Activated effector memory CD4-positive, alpha-beta T cell treated with Interleukin-2 at 50 U/mL for 16 hours (primary cell): ENCODE results near the gene FBXO5.
"Not testable (repeated sequence)": the region's sequence is repeated elsewhere in the genome, so short reads cannot be mapped to it uniquely, and the experiment has no call there.

Source experiments
- DNase-seq: peaks from one replicate; pipeline ENCODE4 v3.0.0-alpha.2; 2020

FBXO5 gene

GRCh38 chr6:152985300-152985699 is 2.5 kb upstream of the FBXO5 start:
- not testable (repeated sequence) for DNase-seq

DNA sequence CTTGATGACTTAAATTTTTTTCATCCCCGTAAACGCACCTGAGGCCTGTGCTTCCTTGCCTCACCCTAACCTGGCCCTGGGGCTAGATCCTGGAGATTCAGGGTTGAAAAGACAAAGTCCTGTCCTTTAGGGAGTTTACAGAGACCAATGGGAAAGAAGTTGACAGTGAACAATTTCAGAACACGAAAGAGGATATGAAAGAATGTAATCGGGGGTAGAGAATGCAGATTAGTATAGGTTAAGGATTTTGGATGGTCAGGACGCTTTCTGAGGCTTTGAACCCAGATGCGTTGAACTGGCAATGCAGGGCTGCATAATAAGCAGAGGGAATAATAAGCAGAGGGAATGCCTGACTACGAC is 1.7 kb upstream of the FBXO5 start:
- DNase-seq = no peak

DNA sequence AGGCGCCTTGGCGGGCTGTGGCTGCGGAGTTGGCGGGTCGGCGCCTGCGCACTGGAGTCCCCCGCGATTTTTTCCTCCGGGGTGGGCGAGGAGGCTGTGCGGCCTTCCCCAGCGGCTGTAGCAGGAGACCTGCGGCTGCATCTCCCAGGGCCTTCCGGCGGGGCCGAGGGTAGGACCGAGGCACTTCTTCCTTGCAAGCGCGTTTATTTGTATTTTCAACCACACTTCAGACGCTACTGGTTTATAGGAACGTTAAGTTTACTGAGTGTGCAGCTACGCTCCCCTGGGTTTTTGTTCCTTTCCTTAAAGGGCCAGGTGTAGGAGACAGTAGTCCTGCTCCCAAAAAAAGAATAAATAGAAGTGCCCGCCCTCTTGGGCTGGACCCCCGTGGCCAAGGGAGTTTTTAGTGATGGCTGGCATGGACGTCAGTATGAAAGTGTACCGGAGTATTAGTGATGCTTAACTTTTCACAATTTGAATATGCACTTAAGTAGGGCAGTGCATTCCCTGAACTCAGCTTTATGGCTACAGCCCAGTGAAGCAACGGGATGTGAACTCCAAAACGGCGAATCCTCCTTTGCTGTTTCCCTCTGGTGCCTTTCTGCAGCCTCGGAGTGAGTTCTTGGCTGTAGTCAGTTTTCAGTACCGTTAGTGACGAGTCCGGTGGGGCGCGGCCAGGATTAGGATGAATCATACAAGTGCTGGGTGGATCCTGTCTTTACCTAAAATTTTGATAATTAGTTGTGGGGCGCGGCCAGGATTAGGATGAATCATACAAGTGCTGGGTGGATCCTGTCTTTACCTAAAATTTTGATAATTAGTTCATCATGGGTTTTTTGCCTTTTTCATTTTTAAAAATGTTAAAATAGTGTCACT is 1.0 kb upstream of the FBXO5 start:
- DNase-seq = peak; percentile 60

- no peak for DNase-seq
These were observed 595 bp downstream of the FBXO5 start for GRCh38 chr6:152981989-152982903.

DNA sequence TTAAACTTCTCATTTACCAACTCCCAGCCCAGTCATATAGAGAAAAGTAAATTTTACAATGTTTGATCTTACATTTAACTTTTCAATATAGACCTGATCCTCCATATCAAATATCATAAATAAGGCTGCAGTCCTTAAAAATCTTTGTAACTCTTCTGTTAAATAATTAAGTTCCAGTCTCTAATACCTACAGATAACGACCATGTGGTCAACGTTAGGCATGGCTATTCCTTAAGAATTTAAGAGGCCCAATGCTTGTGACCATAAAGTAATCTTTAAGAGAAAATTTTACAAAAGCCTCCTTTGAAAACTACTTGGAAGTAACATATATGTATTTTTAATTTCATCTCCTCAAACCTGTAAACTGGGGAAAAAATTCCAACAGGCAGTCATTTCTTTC is 1.6 kb downstream of the FBXO5 start:
- no peak for DNase-seq

DNA sequence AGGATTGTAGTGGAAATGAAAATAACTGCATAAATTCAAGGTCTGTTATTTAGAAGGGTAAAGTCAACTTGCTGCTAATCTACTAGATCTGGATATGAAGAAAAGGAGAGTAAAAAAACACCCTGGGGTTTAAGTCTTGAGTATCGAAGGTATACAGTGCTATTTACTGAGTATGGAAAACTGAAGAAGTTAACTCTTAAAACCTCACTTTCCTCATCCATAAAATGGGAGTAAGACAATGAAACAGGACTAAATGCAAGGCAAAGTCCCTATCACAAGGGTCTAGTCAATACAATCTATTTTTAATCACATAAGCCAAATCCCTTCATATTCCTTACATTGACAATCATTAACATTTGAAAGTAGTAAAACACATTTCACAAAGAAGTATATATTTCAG is 2.2 kb downstream of the FBXO5 start:
- no peak for DNase-seq

DNA sequence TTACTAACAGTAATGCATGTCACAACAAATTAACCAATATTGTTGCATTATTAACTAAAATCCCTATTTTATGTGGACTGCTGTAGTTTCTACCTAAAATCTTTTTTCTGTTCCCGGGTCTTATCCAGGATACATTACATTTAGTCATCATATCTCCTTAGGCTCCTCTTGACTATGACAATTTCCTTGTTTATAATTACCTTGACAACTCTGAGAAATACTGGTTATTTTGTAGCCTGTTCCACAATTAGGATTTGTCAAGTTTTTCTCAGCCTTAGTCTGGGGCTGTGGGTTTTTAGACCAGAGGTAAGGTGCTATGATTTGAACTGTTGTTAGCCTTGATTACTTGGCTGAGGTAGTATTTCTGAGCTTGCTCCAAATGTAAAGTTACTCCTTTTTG is 3.7 kb downstream of the FBXO5 start:
- DNase-seq = no peak

DNA sequence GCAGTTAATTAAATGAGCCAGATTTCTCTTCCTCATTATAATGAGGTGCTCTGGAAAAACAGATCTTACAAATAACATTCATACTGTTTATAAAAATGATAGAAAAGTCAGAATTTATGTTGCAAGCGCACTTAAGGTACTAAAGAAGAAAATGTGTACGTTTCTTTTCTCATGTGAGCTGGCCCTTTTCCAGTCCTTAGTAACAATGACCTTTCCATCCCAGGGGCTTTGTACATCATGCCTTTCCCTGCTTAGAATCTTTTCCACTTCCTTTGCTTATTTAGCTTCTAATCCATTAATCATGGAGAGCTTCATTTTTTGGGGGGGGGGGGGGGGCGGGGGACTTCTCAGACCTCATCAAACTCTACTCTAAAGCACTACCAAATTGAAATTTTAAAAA is 4.8 kb downstream of the FBXO5 start:
- no peak for DNase-seq

DNA sequence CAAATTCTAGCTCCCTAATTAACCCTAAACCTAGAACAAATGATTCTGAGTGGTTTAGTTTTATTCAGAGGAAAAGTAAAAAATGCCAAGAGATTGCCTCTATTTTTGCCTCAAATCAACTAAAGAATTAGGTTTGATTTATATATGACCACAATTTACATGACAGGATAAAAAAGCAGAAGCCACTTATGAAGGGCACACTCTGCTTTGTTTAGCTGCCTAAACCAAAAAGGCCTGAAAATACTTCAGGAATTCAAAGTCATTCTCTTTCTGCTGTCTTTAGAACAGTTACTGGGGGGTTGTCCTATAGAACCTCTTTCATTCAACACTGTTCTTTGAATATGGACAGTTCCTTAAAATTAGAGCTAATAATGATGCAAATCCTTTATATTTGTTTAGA is 5.3 kb downstream of the FBXO5 start:
- no peak for DNase-seq

DNA sequence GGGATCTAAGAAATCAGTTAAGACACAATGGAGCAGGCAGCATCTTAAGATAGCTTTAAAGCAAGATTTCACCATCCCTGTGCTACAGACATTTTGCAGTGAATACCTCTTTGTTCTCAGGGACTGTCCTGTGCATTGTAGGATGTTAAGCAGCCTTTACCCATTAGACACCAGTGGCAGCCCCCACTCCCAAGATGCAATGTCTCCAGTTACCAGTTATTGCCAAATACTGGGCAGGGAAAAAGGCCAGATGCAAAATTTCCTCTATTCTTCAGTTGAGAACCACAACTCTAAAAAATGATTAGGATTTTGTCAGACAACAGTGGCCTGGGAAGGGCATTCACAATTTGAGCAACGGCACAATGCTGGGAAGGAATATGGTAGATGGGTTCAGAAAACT is 6.1 kb downstream of the FBXO5 start:
- DNase-seq = no peak

GRCh38 chr6:152975204-152975915 is 7.5 kb downstream of the FBXO5 start:
- DNase-seq = no peak

DNA sequence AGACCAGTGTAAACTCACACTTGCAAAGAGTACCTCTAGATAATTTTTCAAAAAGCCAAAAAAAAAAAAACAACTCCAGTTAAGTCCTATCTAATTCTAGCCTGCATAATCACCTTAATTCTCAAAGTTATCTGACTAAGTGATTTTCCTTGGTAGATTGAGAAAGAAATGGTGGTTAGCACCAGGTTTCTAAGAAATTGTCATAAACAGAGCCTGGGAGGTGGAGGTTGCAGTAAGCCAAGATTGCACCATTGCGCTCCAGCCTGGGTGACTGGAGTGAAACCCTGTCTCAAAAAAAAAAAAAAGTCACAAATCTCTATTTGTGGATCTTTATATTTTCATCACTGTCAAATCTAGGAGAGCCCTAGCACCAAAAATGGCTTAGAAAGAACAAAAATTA is 8.9 kb downstream of the FBXO5 start:
- no peak for DNase-seq

- no peak for DNase-seq
These were observed 13.0 kb downstream of the FBXO5 start for GRCh38 chr6:152969688-152970418.

- DNase-seq = not testable (repeated sequence)
These were observed 16.5 kb downstream of the FBXO5 start for GRCh38 chr6:152966168-152966894.

DNA sequence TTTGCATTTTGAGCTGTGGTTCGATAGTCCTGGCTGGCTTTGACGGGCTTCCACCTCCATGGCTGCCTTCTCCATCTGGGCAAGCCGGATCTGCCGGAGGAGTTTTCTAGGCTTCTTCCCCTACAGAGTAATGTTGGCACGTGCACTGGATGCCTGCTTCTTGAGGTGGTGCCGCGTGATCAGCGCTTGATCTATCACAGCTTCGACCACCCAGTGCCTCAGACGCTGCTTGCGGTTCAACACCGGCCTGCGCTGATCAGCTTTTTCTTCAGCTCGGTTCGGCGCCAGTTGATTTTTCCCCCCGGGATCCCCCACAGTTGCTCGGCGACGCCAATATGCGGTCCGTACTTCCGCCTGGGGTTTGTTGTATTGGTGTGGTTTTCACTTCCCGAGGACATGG is 23.5 kb downstream of the FBXO5 start:
- no peak for DNase-seq

DNA sequence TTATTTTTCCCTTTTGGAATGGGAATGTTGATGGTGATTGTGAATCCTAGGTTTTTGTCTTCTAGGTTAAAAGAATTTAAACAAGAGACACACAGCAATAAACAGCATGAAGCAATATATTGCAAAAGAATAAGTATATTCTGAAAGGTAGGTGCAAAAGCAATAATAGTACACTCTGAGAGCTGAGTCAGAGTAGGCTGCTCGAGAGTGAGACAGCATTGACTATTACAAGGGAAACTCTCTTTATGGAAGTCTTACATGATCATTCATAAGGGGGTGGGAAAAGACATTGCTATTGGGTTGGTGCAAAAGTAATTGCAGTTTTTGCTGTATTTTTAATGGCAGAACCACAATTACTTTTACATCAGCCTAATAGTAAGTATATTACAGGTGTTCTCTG is 25.0 kb downstream of the FBXO5 start:
- DNase-seq = no peak

DNA sequence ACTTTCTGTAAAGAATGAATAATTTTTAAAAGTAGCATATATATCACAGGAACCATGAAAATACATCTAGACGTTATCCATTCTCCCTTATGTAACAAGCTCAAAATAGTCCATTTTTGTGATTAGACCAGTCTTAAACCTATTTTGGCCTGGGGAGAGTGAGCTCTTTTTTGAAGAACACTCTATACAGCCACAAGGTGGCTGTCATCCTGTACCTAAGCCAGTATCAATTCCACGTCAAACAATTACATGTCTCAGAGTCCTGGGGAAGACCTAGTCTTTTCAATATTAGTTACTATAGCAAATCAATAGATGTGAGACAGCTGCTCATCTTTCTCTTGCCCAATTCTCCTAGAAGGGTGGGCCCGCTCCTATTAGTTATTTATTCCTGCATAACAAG is 28.4 kb downstream of the FBXO5 start:
- DNase-seq = no peak

- no peak for DNase-seq
These were observed 29.9 kb downstream of the FBXO5 start for GRCh38 chr6:152952866-152953509.

GRCh38 chr6:152952045-152952444 is 30.8 kb downstream of the FBXO5 start:
- no peak for DNase-seq

DNA sequence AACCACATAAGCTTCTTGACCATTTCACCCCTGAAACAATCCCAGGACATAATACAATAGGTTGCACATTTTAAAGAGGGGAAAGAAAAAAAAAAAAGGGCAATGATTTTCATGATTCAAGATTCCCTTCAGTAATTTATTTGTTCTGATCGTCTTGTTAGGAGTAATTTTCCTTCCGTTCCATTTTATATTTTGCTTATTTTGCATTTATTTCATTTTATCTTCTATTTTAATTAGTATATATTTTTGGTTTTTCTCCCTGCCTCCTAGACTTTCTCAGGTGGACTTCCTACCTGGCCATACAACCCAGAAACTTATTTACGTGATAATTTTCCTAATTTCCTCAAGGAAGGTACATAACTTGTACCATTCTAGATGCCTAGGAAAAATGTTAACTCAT is 32.6 kb downstream of the FBXO5 start:
- DNase-seq = no peak

- no peak for DNase-seq
These were observed 34.6 kb downstream of the FBXO5 start for GRCh38 chr6:152948150-152948768.
